ENCODE measurements around the gene RAB22A.
A peak's percentile ranks its signal among the peaks of the same experiment; 100 is the strongest.

RAB22A gene

DNA sequence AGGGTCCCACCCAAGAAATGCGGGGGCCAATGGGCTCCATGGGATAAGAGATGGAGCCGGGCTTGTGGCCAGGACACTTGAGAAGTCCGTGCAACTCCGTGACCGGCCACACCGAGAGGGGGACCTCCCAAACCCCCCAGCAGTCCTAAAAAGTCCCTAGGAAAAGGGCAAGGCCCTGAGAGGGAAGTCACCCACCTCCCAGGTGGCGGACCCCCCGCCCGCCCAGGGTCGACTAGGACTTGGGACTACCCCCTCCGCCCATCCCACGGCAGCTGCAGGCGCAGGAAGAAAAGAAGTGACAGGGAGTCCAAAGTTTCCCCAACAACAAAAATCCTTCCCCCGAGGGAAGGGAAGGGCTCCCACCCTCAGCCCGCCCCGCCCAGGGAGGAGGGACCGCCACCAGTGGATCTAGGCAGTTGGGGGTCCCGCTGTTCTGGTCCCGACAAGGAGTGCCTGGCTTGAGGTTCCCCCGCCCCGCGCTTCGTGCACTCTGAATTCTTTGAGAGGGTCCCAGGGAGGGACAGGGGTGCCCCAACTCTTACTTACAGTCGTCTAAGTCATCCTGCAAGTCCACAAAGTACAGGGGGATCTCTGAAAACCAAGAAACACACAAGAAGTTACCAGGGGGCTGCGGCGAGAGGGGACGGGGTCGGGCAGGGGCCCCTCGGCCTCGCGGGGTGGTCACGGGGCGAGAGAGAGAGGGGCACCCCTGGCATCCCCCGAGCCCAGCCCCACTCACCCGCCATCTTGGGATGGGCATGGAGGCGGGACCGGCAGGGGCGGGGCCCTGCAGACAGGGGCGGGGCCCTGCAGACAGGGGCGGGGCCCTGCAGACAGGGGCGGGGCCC, 611 bp upstream of the RAB22A start:
- H3K4me3 ChIP-seq (ENCODE audit: low read length) = peak overlapping the region; percentile 90
- DNase-seq (ENCODE audit: low read depth) = peak; percentile 54
- TF ChIP-seq, protein P1, sequence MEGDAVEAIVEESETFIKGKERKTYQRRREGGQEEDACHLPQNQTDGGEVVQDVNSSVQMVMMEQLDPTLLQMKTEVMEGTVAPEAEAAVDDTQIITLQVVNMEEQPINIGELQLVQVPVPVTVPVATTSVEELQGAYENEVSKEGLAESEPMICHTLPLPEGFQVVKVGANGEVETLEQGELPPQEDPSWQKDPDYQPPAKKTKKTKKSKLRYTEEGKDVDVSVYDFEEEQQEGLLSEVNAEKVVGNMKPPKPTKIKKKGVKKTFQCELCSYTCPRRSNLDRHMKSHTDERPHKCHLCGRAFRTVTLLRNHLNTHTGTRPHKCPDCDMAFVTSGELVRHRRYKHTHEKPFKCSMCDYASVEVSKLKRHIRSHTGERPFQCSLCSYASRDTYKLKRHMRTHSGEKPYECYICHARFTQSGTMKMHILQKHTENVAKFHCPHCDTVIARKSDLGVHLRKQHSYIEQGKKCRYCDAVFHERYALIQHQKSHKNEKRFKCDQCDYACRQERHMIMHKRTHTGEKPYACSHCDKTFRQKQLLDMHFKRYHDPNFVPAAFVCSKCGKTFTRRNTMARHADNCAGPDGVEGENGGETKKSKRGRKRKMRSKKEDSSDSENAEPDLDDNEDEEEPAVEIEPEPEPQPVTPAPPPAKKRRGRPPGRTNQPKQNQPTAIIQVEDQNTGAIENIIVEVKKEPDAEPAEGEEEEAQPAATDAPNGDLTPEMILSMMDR (conservative IDR thresholded peaks at IDR 0.05; ENCODE audit: low read length) = no peak

DNA sequence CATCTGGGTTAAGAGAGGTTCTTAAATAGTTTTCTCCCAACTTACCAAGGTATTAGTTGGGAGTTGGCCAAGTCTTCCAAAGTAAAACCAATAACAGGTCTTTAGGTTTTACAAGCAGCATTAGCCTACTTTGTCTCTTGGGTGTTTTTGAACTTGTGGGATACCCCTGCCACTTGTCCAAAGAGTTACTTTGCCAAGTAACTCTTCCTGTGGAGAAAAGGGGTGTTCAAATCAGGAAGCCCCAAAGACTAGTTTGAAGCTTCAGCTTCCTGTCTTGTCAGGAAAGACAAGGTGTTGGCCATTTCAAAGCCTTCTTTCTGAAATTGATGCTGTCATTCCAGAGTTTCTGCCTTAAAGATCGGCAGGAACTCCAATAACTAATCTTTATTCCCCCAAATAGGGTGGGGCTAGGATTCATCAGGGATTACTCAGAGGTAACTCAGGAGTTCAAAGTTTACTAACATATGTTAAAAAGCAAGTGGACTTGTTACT, 822 bp downstream of the RAB22A start:
- H3K4me3 ChIP-seq (ENCODE audit: low read length) = peak overlapping the region; percentile 88
- TF ChIP-seq, protein P1 (conservative IDR thresholded peaks at IDR 0.05; ENCODE audit: low read length) = no peak
- DNase-seq (ENCODE audit: low read depth) = peak; percentile 17

GRCh38 chr20:58312836-58313235, 3.3 kb downstream of the RAB22A start:
- TF ChIP-seq, protein P1 (conservative IDR thresholded peaks at IDR 0.05; ENCODE audit: low read length) = no peak
- no peak overlapping the region for H3K4me3 ChIP-seq (ENCODE audit: low read length)
- no peak for DNase-seq (ENCODE audit: low read depth)

DNA sequence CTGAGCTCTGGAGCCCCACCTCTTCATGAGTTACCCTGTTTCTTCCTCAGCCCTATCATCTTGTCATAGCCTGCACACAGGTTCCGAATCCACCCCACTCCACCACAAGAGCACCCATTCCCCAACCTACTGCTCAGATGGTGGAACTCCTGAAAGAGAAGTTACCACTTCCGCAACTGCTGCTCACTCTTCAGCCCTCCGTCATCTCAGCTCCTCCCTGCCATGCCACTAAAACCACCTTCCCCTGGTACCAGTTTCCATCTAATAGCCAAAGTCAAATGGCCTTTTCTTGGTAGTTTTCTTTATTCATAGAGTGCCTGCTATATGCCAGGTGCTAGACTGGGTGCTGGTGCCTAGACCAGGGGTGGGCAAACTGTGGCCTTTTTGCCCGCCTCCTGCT, 3.9 kb downstream of the RAB22A start:
- TF ChIP-seq, protein P1 (conservative IDR thresholded peaks at IDR 0.05; ENCODE audit: low read length) = no peak
- no peak for DNase-seq (ENCODE audit: low read depth)
- no peak overlapping the region for H3K4me3 ChIP-seq (ENCODE audit: low read length)

- TF ChIP-seq, protein P1 (conservative IDR thresholded peaks at IDR 0.05; ENCODE audit: low read length) = no peak
- DNase-seq (ENCODE audit: low read depth) = no peak
- no peak overlapping the region for H3K4me3 ChIP-seq (ENCODE audit: low read length)
Observed at GRCh38 chr20:58321205-58321604, 11.7 kb downstream of the RAB22A start.

GRCh38 chr20:58322083-58322482, 12.6 kb downstream of the RAB22A start:
- TF ChIP-seq, protein P1 (conservative IDR thresholded peaks at IDR 0.05; ENCODE audit: low read length) = no peak
- H3K4me3 ChIP-seq (ENCODE audit: low read length) = no peak overlapping the region

GRCh38 chr20:58325912-58326311, 16.4 kb downstream of the RAB22A start:
- H3K4me3 ChIP-seq (ENCODE audit: low read length) = no peak overlapping the region
- TF ChIP-seq, protein P1 (conservative IDR thresholded peaks at IDR 0.05; ENCODE audit: low read length) = no peak
- DNase-seq (ENCODE audit: low read depth) = no peak

More at GRCh38 chr20:58322083-58322482, 12.6 kb downstream of the RAB22A start:
- no peak for DNase-seq (ENCODE audit: low read depth)
